Panc1 (cell line): Measurements from ENCODE around the gene DYRK2. TPM values are rescaled to one million over a fixed set of nuclear protein-coding genes. Genes with fewer than 3 reads are reported as not detected.

Source experiments
- ATAC-seq: fragments of 200-7000 bp; cut with Tn5 transposase; 2 replicates; pipeline ENCODE4 v1.9.1; 2020; ENCODE audit warnings: mild to moderate bottlenecking, moderate library complexity
- BruUV-seq: library from RNA; stranded (reverse); fragments of 400-500 nt; replicated peaks from 2 replicates; lab custom pipeline; 2021; lab: Mats Ljungman, UMichigan
- CTCF ChIA-PET: fragments of 300-600 bp; sonication (Branson Sonifier 250); formaldehyde crosslinking; loops from one replicate; lab custom pipeline; 2022; ENCODE audit warnings: antibody characterized with exemption; lab: Charles Lee
- POLR2A ChIA-PET: fragments of 300-600 bp; sonication (Branson Sonifier 250); formaldehyde crosslinking; loops from one replicate; lab custom pipeline; 2022; ENCODE audit warnings: antibody characterized with exemption; lab: Charles Lee
- DNase-seq: peaks from one replicate; pipeline ENCODE4 v3.0.0-alpha.2; 2010; ENCODE audit warnings: low read depth, low spot score
- H3K27ac ChIP-seq: 2 replicates; pipeline ENCODE4 v1.5.1; 2011; ENCODE audit warnings: mild to moderate bottlenecking, low read length, inconsistent platforms
- H3K27me3 ChIP-seq: fragments of 200-500 bp; sonication (Bioruptor generic); 2 replicates; pipeline ENCODE4 v1.6.0; 2014; ENCODE audit warnings: low read length, inconsistent platforms; ENCODE audit not compliant: control insufficient read depth, insufficient read depth
- H3K36me3 ChIP-seq: fragments of 200-500 bp; sonication (Bioruptor generic); 2 replicates; pipeline ENCODE4 v1.5.1; 2014; ENCODE audit warnings: inconsistent platforms, mild to moderate bottlenecking, low read length, moderate library complexity; ENCODE audit not compliant: control insufficient read depth, insufficient read depth
- H3K4me1 ChIP-seq: 2 replicates; pipeline ENCODE4 v1.5.1; 2011; ENCODE audit warnings: inconsistent platforms, mild to moderate bottlenecking, low read length, moderate library complexity; ENCODE audit not compliant: control insufficient read depth, insufficient read depth
- H3K4me3 ChIP-seq, 2 experiments: 2 replicates each; pipeline ENCODE4 v1.5.1; 2011 to 2012; ENCODE audit warnings: low read depth in 2 of 2, low read length in 2 of 2, mild to moderate bottlenecking in 2 of 2, inconsistent platforms in 1 of 2, moderate library complexity in 1 of 2
- H3K9me3 ChIP-seq: fragments of 200-500 bp; sonication (Bioruptor generic); 2 replicates; pipeline ENCODE4 v1.5.1; 2014; ENCODE audit warnings: low read depth, mild to moderate bottlenecking, inconsistent platforms, low read length, moderate library complexity; ENCODE audit not compliant: control insufficient read depth, insufficient read depth
- CTCF ChIP-seq: fragments of 450-650 bp; IDR thresholded peaks from 2 replicates; pipeline ENCODE4 v1.5.1; 2017; ENCODE audit warnings: mild to moderate bottlenecking
- POLR2AphosphoS5 ChIP-seq: IDR thresholded peaks from 2 replicates; pipeline ENCODE4 v1.6.1; 2012; ENCODE audit warnings: mild to moderate bottlenecking, low read depth, low read length, moderate library complexity
- SIN3A ChIP-seq: IDR thresholded peaks from 2 replicates; pipeline ENCODE4 v1.6.1; 2012; ENCODE audit warnings: low read depth, mild to moderate bottlenecking, low read length, moderate library complexity, borderline replicate concordance; ENCODE audit not compliant: insufficient read depth
- TCF7L2 ChIP-seq: IDR thresholded peaks from 2 replicates; pipeline ENCODE4 v1.6.1; 2011; ENCODE audit warnings: mild to moderate bottlenecking, low read depth, low read length, inconsistent platforms
- in situ Hi-C: cut with HindIII; loops from 2 replicates; pipeline ENCODE4 v1.10.0; 2016; ENCODE audit warnings: low sequenced_read_pairs, low pct_unique_long_range_greater_than_20kb
- intact Hi-C: fragments of 100-400 bp; cut with micrococcal nuclease; formaldehyde crosslinking; loops from one replicate; pipeline ENCODE4 v1.10.0; 2022; ENCODE audit not compliant: unreplicated experiment
- total RNA-seq: library from RNA; stranded (reverse); gene quantifications from one replicate; pipeline ENCODE4 v1.2.1, GENCODE V29; 2021; ENCODE audit not compliant: unreplicated experiment
- TF ChIP-seq, protein P1 (sequence below), 2 experiments: IDR thresholded peaks; 2 replicates each; pipeline ENCODE4 v1.6.1; 2011 to 2012; ENCODE audit warnings: low read depth in 2 of 2, control low read depth in 1 of 2, low read length in 1 of 2, mild to moderate bottlenecking in 1 of 2, moderate library complexity in 1 of 2; ENCODE audit not compliant: insufficient read depth in 1 of 2

The DYRK2 gene
- total RNA-seq, 1 experiment from 2014 or later = 9.9 TPM

- Histone ChIP-seq H3K4me3 (no peak overlapping the region), H3K27ac (no peak overlapping the region), H3K36me3 (no peaks in the 10 kb centered on the region), H3K4me1 (no peaks in the 10 kb centered on the region), H3K9me3 (no peaks in the 10 kb centered on the region), H3K27me3 (peaks cover 3% of the 10 kb centered on the region; the same call in 1 of the 2 replicates)
- TF ChIP-seq SIN3A = no peak
- TF ChIP-seq, protein P1, sequence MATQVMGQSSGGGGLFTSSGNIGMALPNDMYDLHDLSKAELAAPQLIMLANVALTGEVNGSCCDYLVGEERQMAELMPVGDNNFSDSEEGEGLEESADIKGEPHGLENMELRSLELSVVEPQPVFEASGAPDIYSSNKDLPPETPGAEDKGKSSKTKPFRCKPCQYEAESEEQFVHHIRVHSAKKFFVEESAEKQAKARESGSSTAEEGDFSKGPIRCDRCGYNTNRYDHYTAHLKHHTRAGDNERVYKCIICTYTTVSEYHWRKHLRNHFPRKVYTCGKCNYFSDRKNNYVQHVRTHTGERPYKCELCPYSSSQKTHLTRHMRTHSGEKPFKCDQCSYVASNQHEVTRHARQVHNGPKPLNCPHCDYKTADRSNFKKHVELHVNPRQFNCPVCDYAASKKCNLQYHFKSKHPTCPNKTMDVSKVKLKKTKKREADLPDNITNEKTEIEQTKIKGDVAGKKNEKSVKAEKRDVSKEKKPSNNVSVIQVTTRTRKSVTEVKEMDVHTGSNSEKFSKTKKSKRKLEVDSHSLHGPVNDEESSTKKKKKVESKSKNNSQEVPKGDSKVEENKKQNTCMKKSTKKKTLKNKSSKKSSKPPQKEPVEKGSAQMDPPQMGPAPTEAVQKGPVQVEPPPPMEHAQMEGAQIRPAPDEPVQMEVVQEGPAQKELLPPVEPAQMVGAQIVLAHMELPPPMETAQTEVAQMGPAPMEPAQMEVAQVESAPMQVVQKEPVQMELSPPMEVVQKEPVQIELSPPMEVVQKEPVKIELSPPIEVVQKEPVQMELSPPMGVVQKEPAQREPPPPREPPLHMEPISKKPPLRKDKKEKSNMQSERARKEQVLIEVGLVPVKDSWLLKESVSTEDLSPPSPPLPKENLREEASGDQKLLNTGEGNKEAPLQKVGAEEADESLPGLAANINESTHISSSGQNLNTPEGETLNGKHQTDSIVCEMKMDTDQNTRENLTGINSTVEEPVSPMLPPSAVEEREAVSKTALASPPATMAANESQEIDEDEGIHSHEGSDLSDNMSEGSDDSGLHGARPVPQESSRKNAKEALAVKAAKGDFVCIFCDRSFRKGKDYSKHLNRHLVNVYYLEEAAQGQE (IDR thresholded peaks at IDR 0.05; ENCODE audit: insufficient read depth in 1 of 2, low read depth in 2 of 2, low read length in 1 of 2) = no peak
- TF ChIP-seq POLR2AphosphoS5 = no peak
- TF ChIP-seq CTCF = no peak
- no peak for TF ChIP-seq TCF7L2
- in situ Hi-C loops (no loop called here), intact Hi-C loops (no loop called here)
- ChIA-PET POLR2A (interaction anchor here (0.7 kb wide), 1 partner anchor 147 kb away, joined by 3 read pairs; no protein-coding TSS in a partner anchor), CTCF (no interaction called here)
- DNase-seq (no peak), ATAC-seq (no peak)
- BruUV-seq = no TSS peak
Measured at GRCh38 chr12:67712011-67712410, 63.5 kb downstream of the DYRK2 start.

- Histone ChIP-seq H3K4me1 (no peaks in the 10 kb centered on the region), H3K27me3 (peaks cover 3% of the 10 kb centered on the region; the same call in 1 of the 2 replicates), H3K4me3 (no peak overlapping the region), H3K36me3 (no peaks in the 10 kb centered on the region), H3K9me3 (no peaks in the 10 kb centered on the region), H3K27ac (no peak overlapping the region)
- BruUV-seq = no TSS peak
- POLR2A ChIA-PET = no interaction called here
- in situ Hi-C loops (no loop called here), intact Hi-C loops (no loop called here)
- ATAC-seq (no peak), DNase-seq (no peak)
- CTCF ChIA-PET = no interaction called here
- TF ChIP-seq TCF7L2 (no peak), SIN3A (no peak), CTCF (no peak), POLR2AphosphoS5 (no peak)
- TF ChIP-seq, protein P1 (IDR thresholded peaks at IDR 0.05; ENCODE audit: insufficient read depth in 1 of 2, low read depth in 2 of 2, low read length in 1 of 2) = no peak
Measured at GRCh38 chr12:67714648-67715047, 66.1 kb downstream of the DYRK2 start.
